Esophagus squamous epithelium (tissue), 4 donors: ENCODE results near the gene MTF2.

ENCODE experiments used
- POLR2A ChIP-seq, 4 donors: fragments of 450-650 bp; IDR thresholded peaks; one replicate each; pipeline ENCODE4 v1.6.1; 2017; ENCODE audit warnings: antibody characterized with exemption in 4 of 4, mild to moderate bottlenecking in 4 of 4, moderate library complexity in 3 of 4
- TF ChIP-seq, protein P1 (sequence below), 6 experiments: fragments of 450-650 bp in 4 of 6; fragments of 200-600 bp in 2 of 6; sonication (generic) in 2 of 6; IDR thresholded peaks; one replicate each; pipeline ENCODE4 v1.5.1; 2016 to 2019; ENCODE audit warnings: antibody characterized with exemption in 6 of 6, mild to moderate bottlenecking in 4 of 6, moderate library complexity in 4 of 6

DNA sequence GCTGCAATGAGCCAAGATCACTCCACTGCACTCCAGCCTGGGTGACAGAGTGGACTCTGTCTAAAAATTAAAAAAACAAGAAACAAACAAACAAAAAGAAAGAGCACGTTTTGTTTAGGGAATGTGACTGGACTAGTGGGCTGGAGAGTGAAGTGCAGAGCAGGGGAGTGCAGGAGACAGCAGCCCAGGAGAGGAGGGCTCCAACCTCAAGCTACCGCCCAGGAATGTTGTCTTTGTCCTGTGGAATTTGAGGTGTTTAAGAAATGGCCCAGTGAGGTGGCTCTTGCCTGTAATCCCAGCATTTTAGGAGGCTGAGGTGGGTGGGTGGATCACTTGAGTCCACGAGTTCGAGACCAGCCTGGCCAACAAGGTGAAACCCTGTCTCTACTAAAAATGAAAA is 42.4 kb upstream of the MTF2 start:
- TF ChIP-seq, protein P1, sequence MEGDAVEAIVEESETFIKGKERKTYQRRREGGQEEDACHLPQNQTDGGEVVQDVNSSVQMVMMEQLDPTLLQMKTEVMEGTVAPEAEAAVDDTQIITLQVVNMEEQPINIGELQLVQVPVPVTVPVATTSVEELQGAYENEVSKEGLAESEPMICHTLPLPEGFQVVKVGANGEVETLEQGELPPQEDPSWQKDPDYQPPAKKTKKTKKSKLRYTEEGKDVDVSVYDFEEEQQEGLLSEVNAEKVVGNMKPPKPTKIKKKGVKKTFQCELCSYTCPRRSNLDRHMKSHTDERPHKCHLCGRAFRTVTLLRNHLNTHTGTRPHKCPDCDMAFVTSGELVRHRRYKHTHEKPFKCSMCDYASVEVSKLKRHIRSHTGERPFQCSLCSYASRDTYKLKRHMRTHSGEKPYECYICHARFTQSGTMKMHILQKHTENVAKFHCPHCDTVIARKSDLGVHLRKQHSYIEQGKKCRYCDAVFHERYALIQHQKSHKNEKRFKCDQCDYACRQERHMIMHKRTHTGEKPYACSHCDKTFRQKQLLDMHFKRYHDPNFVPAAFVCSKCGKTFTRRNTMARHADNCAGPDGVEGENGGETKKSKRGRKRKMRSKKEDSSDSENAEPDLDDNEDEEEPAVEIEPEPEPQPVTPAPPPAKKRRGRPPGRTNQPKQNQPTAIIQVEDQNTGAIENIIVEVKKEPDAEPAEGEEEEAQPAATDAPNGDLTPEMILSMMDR (IDR thresholded peaks at IDR 0.05), result no peak
- no peak for TF ChIP-seq POLR2A (IDR thresholded peaks at IDR 0.05)
